Thyroid gland (tissue), 4 donors: ENCODE data around the gene TPCN2. TPM values are rescaled to one million over a fixed set of nuclear protein-coding genes. Genes with fewer than 3 reads are reported as not detected.

Experiments used
- DNase-seq, 2 donors: peaks; one replicate each; pipeline ENCODE4 v3.0.0-alpha.2; 2019
- H3K27ac ChIP-seq, 3 donors: fragments of 200-600 bp; sonication (generic); 1 replicate in 2 of 3; 2 replicates in 1 of 3; pipeline ENCODE4 v1.5.1; 2016 to 2019; ENCODE audit warnings: mild to moderate bottlenecking in 1 of 3, moderate library complexity in 1 of 3
- H3K27me3 ChIP-seq: fragments of 200-600 bp; sonication (generic); one replicate; pipeline ENCODE4 v1.5.1; 2019
- H3K36me3 ChIP-seq, 2 donors: fragments of 200-600 bp; sonication (generic); one replicate each; pipeline ENCODE4 v1.5.1; 2016 to 2019
- H3K4me1 ChIP-seq, 2 donors: fragments of 200-600 bp; sonication (generic); one replicate each; pipeline ENCODE4 v1.5.1; 2017 to 2019
- H3K4me3 ChIP-seq, 3 donors: fragments of 200-600 bp; sonication (generic); replicated peaks in 1 of 3; 1 replicate in 2 of 3; 2 replicates in 1 of 3; pipeline ENCODE4 v1.5.1; 2016; ENCODE audit warnings: mild to moderate bottlenecking in 1 of 3
- H3K9me3 ChIP-seq: fragments of 200-600 bp; sonication (generic); one replicate; pipeline ENCODE4 v1.5.1; 2017
- POLR2A ChIP-seq, 2 donors: fragments of 450-650 bp; IDR thresholded peaks; one replicate each; pipeline ENCODE4 v1.6.1; 2017; ENCODE audit warnings: antibody characterized with exemption in 2 of 2, mild to moderate bottlenecking in 2 of 2, moderate library complexity in 1 of 2
- WGBS, 2 donors: methylation state at CpG; one replicate each; pipeline ENCODE4 v1.1.5; 2017; 5-methylcytosine and 5-hydroxymethylcytosine counted together
- intact Hi-C: fragments of 100-400 bp; cut with DNase I; formaldehyde crosslinking; loops from one replicate; pipeline ENCODE4 v1.15.1; 2023
- total RNA-seq, 4 donors: library from RNA; depleted of rRNA; stranded (reverse); fragments of >200 nt; gene quantifications; one replicate each; pipeline ENCODE4 v1.2.3, GENCODE V29; 2016
- TF ChIP-seq, protein P1 (sequence below), 6 experiments: fragments of 200-600 bp in 3 of 6; fragments of 450-650 bp in 3 of 6; sonication (generic) in 3 of 6; IDR thresholded peaks; one replicate each; pipeline ENCODE4 v1.5.1; 2016 to 2019; ENCODE audit warnings: antibody characterized with exemption in 6 of 6, mild to moderate bottlenecking in 2 of 6, inconsistent platforms in 1 of 6, moderate library complexity in 1 of 6

The TPCN2 gene
- total RNA-seq, 4 donors from 2014 or later = 10.5 to 30.4 (median 13.7) TPM

DNA sequence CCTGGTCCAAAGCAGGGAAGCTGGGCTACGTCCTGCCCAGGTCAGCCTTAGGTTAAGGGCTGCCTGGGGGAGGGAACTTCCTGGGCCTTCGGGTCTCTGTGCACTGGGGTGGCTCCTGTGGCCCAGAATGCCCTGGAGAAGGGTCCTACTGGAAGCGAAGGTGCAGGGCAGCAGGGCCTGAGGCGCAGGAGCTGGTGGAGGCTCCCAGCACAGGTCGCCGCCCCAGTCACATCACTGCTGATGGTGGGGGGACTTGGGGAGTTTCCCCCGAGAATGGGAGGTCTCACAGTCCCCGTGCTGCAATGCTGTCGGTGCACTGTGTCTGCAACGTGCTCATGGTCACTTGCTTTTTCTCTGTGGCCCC lies 106.2 kb downstream of the TPCN2 start:
- TF ChIP-seq, protein P1, sequence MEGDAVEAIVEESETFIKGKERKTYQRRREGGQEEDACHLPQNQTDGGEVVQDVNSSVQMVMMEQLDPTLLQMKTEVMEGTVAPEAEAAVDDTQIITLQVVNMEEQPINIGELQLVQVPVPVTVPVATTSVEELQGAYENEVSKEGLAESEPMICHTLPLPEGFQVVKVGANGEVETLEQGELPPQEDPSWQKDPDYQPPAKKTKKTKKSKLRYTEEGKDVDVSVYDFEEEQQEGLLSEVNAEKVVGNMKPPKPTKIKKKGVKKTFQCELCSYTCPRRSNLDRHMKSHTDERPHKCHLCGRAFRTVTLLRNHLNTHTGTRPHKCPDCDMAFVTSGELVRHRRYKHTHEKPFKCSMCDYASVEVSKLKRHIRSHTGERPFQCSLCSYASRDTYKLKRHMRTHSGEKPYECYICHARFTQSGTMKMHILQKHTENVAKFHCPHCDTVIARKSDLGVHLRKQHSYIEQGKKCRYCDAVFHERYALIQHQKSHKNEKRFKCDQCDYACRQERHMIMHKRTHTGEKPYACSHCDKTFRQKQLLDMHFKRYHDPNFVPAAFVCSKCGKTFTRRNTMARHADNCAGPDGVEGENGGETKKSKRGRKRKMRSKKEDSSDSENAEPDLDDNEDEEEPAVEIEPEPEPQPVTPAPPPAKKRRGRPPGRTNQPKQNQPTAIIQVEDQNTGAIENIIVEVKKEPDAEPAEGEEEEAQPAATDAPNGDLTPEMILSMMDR (IDR thresholded peaks at IDR 0.05) = no peak
- no peak for TF ChIP-seq POLR2A (IDR thresholded peaks at IDR 0.05)
- H3K27ac ChIP-seq = no peak overlapping the region
- no peaks in the 10 kb centered on the region for H3K36me3 ChIP-seq
- H3K4me3 ChIP-seq = no peak overlapping the region
- intact Hi-C loops = no loop called here
- H3K4me1 ChIP-seq = peaks cover 0 to 8% of the 10 kb centered on the region in 2 donors
- H3K9me3 ChIP-seq = no peaks in the 10 kb centered on the region
- H3K27me3 ChIP-seq = peaks cover 5% of the 10 kb centered on the region
- 77 to 88% methylated on average over 4 to 10 of the region's 10 CpGs for WGBS, 2 donors
- DNase-seq = no peak

DNA sequence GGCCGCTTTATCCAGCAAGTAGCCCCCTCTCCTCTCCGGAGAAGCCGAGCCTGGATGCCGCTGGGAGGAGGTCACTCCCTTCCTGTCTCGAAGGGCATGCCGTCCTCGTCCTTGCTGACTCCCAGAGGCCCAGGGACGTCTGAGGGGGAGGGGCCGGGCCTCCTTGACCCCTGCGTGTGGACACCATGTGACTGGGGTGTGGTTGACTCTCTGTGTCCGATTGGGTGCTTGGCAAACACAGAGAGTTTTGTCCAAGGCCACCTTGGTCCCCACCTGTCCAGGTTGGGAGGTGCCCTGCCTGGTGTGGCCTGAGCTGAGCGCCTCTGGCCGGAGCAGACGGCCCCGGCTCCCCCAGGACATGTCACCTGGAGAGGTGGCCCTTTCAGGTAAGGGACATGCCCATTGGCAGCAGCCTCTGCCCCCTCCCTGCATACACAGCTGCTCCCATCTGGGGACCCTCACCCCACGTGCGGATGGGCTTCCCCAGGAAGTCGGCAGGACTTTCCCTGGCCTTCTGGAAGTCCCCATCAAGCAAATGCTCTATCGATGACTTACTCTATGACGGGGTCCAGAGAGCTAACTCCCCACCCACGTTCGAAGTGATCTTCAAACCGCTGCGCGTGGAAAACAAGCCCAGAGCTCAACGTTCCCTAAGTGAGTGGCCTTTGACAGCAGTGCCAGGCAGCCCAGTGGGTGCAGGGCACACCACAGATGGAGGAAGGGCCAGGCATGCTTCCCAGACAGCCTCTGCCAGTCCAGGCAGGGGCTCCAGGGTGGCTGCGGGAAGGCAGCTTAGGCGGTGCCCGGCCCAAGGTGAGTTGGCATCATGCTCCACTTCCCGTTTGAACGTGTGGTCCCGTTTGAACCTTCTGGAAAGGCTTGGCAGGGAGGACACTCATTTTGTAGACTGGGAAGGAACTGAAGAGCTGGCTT lies 106.8 kb downstream of the TPCN2 start, which contains the start of gene SMIM38:
Gene SMIM38 (plus strand): TSS at position 634 of the 933 bp plus-strand sequence. CDS start 1,912 bp downstream, outside the sequence.
- Histone ChIP-seq H3K4me3 (no peak within 1 kb of the TSS), H3K27me3 (peaks cover 5% of the 10 kb centered on the region), H3K36me3 (no peaks in the 10 kb centered on the region), H3K27ac (no peak within 1 kb of the TSS), H3K9me3 (no peaks in the 10 kb centered on the region), H3K4me1 (peaks cover 0 to 8% of the 10 kb centered on the region in 2 donors)
- intact Hi-C loops = no loop called here
- TF ChIP-seq, protein P1 (IDR thresholded peaks at IDR 0.05) = no peak
- no peak for TF ChIP-seq POLR2A (IDR thresholded peaks at IDR 0.05)
- no peak for DNase-seq
- 69 to 81% methylated on average over 19 to 20 of the region's 32 CpGs for WGBS, 2 donors

DNA sequence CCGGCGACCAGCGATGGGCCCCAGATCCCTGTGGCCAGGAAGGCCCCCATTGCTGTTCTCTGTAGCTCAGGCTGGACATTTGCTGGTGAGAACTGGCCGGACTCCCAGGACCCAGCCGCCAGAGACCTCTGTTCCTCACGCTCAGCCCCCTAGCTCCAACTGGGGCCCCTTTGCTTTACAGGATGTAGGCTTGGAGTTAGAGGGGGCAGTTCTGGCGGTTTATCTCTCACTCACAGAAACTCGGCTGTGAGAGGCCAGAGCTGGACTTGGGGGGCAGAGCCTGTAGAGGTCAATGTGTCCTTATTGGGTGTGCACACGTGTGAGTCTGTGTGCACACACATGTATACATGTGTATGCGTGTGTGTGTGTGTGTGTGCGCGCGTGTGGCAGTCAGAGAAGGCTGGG lies 107.5 kb downstream of the TPCN2 start:
- TF ChIP-seq, protein P1 (IDR thresholded peaks at IDR 0.05) = no peak
- TF ChIP-seq POLR2A (IDR thresholded peaks at IDR 0.05) = no peak
- Histone ChIP-seq H3K27me3 (peaks cover 5% of the 10 kb centered on the region), H3K4me1 (peaks cover 0 to 8% of the 10 kb centered on the region in 2 donors), H3K4me3 (no peak overlapping the region), H3K36me3 (no peaks in the 10 kb centered on the region), H3K9me3 (no peaks in the 10 kb centered on the region), H3K27ac (no peak overlapping the region)
- intact Hi-C loops = no loop called here
- 90 to 91% methylated on average over 4 to 13 of the region's 13 CpGs for WGBS, 2 donors
- DNase-seq = no peak

DNA sequence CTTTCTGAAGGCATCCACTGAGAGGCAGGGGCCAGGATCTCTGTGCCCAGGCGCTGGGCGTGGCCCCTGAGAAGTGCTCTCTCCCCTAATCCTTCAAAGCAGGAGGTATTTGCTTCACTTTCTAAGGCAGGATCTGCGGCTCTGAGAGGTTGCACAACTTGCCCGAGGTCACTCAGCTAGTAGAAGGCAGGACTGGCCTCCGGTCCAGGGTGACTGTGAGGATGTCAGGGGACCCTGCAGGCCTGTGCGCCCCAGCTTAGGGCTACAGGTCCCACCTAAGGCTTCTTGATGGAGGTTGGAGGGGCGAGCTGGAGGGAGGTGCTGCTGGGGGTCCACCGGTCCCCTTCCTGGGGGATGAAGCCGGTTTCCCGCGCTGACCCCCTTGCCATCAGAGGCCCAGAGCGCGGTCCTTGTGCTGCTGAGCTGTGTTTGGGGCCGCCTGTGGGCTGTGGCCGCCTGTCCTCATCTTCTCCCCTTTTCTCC lies 108.0 kb downstream of the TPCN2 start:
- no peaks in the 10 kb centered on the region for H3K36me3 ChIP-seq
- DNase-seq = no peak
- no peak overlapping the region for H3K27ac ChIP-seq
- H3K9me3 ChIP-seq = no peaks in the 10 kb centered on the region
- 81 to 82% methylated on average over 5 to 15 of the region's 15 CpGs for WGBS, 2 donors
- peaks cover 5% of the 10 kb centered on the region for H3K27me3 ChIP-seq
- TF ChIP-seq POLR2A (IDR thresholded peaks at IDR 0.05) = no peak
- TF ChIP-seq, protein P1 (IDR thresholded peaks at IDR 0.05) = no peak
- H3K4me3 ChIP-seq = no peak overlapping the region
- H3K4me1 ChIP-seq = peaks cover 0 to 8% of the 10 kb centered on the region in 2 donors
- intact Hi-C loops = no loop called here
